SJCRH30 (cell line): ENCODE data around the gene FAM24B. TPM values are rescaled to one million over a fixed set of nuclear protein-coding genes. Genes with fewer than 3 reads are reported as not detected.

ENCODE experiments used
- DNase-seq, 2 experiments: peaks; one replicate each; pipeline ENCODE4 v3.0.0-alpha.2; 2015 to 2020
- H3K27ac ChIP-seq: fragments of 250-450 bp; sonication (Bioruptor Pico); 2 replicates; pipeline ENCODE4 v1.5.1; 2020; ENCODE audit warnings: mild to moderate bottlenecking, moderate library complexity
- H3K27me3 ChIP-seq: fragments of 250-450 bp; sonication (Bioruptor Pico); 2 replicates; pipeline ENCODE4 v1.5.1; 2020; ENCODE audit warnings: mild to moderate bottlenecking, moderate library complexity
- H3K36me3 ChIP-seq: fragments of 250-450 bp; sonication (Bioruptor Pico); 2 replicates; pipeline ENCODE4 v1.5.1; 2020; ENCODE audit warnings: mild to moderate bottlenecking, moderate library complexity
- H3K4me1 ChIP-seq: fragments of 250-450 bp; sonication (Bioruptor Pico); 2 replicates; pipeline ENCODE4 v1.5.1; 2020; ENCODE audit warnings: mild to moderate bottlenecking, moderate library complexity
- H3K4me3 ChIP-seq: fragments of 250-450 bp; sonication (Bioruptor Pico); 2 replicates; pipeline ENCODE4 v1.5.1; 2020; ENCODE audit warnings: mild to moderate bottlenecking, moderate library complexity
- H3K9me3 ChIP-seq: fragments of 250-450 bp; sonication (Bioruptor Pico); replicated peaks from 2 replicates; pipeline ENCODE4 v1.5.1; 2020; ENCODE audit warnings: mild to moderate bottlenecking, moderate library complexity
- total RNA-seq: library from RNA; depleted of rRNA; stranded (reverse); fragments of >200 nt; shearing (Covaris generic); gene quantifications from 2 replicates; pipeline ENCODE4 v1.2.3, GENCODE V29; 2014; rRNA removed

The FAM24B gene
- total RNA-seq, 1 experiment from 2014 or later, result 19.9 TPM

GRCh38 chr10:122822973-122823690 is 56.2 kb downstream of the FAM24B start:
- Histone ChIP-seq H3K4me1 (no peaks in the 10 kb centered on the region), H3K36me3 (no peaks in the 10 kb centered on the region), H3K27ac (no peak overlapping the region), H3K27me3 (no peaks in the 10 kb centered on the region), H3K9me3 (no peaks in the 10 kb centered on the region), H3K4me3 (no peak overlapping the region)
- DNase-seq, result no peak

DNA sequence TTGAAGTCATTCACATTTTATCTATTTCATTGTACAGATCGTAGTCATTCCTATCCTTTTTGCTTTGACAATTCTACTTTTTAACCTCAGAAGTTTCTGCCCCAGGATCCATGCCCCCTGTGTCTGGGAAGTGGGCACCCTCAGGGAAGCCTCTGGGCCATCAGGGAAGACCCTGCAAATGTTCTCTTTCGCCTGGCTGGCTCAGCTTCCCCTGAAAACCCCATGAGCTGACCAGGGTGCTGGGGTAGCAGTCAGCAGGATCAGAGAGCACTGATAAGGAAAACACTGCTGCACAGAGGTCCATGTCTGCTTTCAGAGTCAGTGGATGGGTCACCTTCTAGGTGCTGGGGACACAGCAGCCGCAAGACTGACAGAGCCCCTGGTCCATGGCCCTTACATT is 57.6 kb downstream of the FAM24B start:
- Histone ChIP-seq H3K27ac (no peak overlapping the region), H3K4me1 (no peaks in the 10 kb centered on the region), H3K9me3 (no peaks in the 10 kb centered on the region), H3K4me3 (no peak overlapping the region), H3K27me3 (no peaks in the 10 kb centered on the region), H3K36me3 (no peaks in the 10 kb centered on the region)
- no peak for DNase-seq

- no peaks in the 10 kb centered on the region for H3K27me3 ChIP-seq
- H3K9me3 ChIP-seq, result no peaks in the 10 kb centered on the region
- H3K4me3 ChIP-seq, result no peak overlapping the region
- H3K4me1 ChIP-seq, result no peaks in the 10 kb centered on the region
- H3K27ac ChIP-seq, result no peak overlapping the region
- no peak for DNase-seq
- no peaks in the 10 kb centered on the region for H3K36me3 ChIP-seq
Observed at GRCh38 chr10:122815458-122815857, 63.9 kb downstream of the FAM24B start.

DNA sequence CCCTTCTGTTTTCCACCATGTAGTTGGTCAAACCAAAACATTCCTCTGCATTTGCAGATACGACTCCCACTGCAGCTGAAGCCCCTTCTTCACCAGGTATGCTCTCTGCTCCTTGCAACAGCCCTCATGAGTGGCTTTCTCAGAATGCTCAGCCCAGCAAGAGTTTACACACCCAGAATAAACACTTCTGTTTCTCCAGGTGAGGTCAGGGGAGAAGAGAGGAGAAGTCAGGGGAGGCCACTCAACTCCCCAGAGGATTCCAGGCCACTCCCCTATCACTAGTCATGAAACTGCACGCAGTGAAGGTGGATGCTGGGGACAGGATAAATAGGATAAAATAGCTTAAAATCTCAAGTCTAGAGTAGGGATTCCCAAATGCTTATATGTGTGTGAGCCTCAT is 64.9 kb downstream of the FAM24B start:
- no peaks in the 10 kb centered on the region for H3K27me3 ChIP-seq
- no peaks in the 10 kb centered on the region for H3K36me3 ChIP-seq
- H3K4me1 ChIP-seq, result no peaks in the 10 kb centered on the region
- no peak for DNase-seq
- H3K4me3 ChIP-seq, result no peak overlapping the region
- H3K9me3 ChIP-seq, result no peaks in the 10 kb centered on the region
- H3K27ac ChIP-seq, result no peak overlapping the region

- Histone ChIP-seq H3K27ac (no peak overlapping the region), H3K9me3 (no peaks in the 10 kb centered on the region), H3K4me1 (no peaks in the 10 kb centered on the region), H3K4me3 (no peak overlapping the region), H3K36me3 (no peaks in the 10 kb centered on the region), H3K27me3 (no peaks in the 10 kb centered on the region)
- no peak for DNase-seq
Observed at GRCh38 chr10:122812751-122813150, 66.6 kb downstream of the FAM24B start.

GRCh38 chr10:122802282-122802681 is 77.1 kb downstream of the FAM24B start:
- H3K4me1 ChIP-seq, result no peaks in the 10 kb centered on the region
- H3K27me3 ChIP-seq, result no peaks in the 10 kb centered on the region
- DNase-seq, result no peak
- no peaks in the 10 kb centered on the region for H3K9me3 ChIP-seq
- H3K4me3 ChIP-seq, result no peak overlapping the region
- H3K36me3 ChIP-seq, result no peaks in the 10 kb centered on the region
- no peak overlapping the region for H3K27ac ChIP-seq

Other genes starting within 250 kb of the FAM24B start
- gene C10orf120, start 179.7 kb downstream of the FAM24B start, total RNA-seq, result not detected in 2 replicates
- gene CUZD1, start 33.7 kb downstream of the FAM24B start, total RNA-seq, result 1.9 and 3.3 TPM in 2 replicates
- gene FAM24A, start 31.0 kb upstream of the FAM24B start, total RNA-seq, result not detected in 2 replicates
- 12.0 and 14.1 TPM in 2 replicates for gene C10orf88, start 74.6 kb upstream of the FAM24B start, total RNA-seq
- 6.8 and 7.9 TPM in 2 replicates for gene PSTK, start 100.8 kb upstream of the FAM24B start, total RNA-seq
- 7.8 and 9.3 TPM in 2 replicates for gene IKZF5, start 129.2 kb upstream of the FAM24B start, total RNA-seq
- gene ACADSB, start 129.4 kb upstream of the FAM24B start, total RNA-seq, result 8.0 and 9.6 TPM in 2 replicates